Neural cell (in vitro differentiated cells): ENCODE data around the gene HPCA. TPM values are rescaled to one million over a fixed set of nuclear protein-coding genes. Genes with fewer than 3 reads are reported as not detected.

Source experiments
- H2AFZ ChIP-seq: fragments of 200-600, 300-800 bp; sonication (generic), shearing (Covaris generic); 2 replicates; pipeline ENCODE4 v1.6.0; 2014; ENCODE audit warnings: low read depth, mild to moderate bottlenecking, antibody characterized with exemption, low read length, moderate library complexity
- H3F3A ChIP-seq: fragments of 200-600 bp; shearing (Covaris generic); 2 replicates; pipeline ENCODE4 v1.6.1; 2016; ENCODE audit warnings: mild to moderate bottlenecking, moderate library complexity, mixed read lengths, antibody characterized with exemption, low read length; ENCODE audit not compliant: insufficient read depth, poor library complexity, severe bottlenecking
- H3K27ac ChIP-seq: fragments of 200-600, 300-800 bp; sonication (generic), shearing (Covaris generic); 2 replicates; pipeline ENCODE4 v1.5.1; 2014; ENCODE audit warnings: mild to moderate bottlenecking, low read length, moderate library complexity
- H3K27me3 ChIP-seq: fragments of 300-800, 200-600 bp; sonication (generic), shearing (Covaris generic); 2 replicates; pipeline ENCODE4 v1.6.0; 2014; ENCODE audit warnings: mild to moderate bottlenecking, low read depth, low read length, moderate library complexity; ENCODE audit not compliant: insufficient read depth
- H3K36me3 ChIP-seq: fragments of 300-800, 200-600 bp; sonication (generic), shearing (Covaris generic); 2 replicates; pipeline ENCODE4 v1.5.1; 2014; ENCODE audit warnings: mild to moderate bottlenecking, antibody characterized with exemption, low read length, moderate library complexity; ENCODE audit not compliant: insufficient read depth
- H3K4me2 ChIP-seq: fragments of 300-800, 200-600 bp; sonication (generic), shearing (Covaris generic); 2 replicates; pipeline ENCODE4 v1.6.0; 2014; ENCODE audit warnings: mild to moderate bottlenecking, low read length
- H3K4me3 ChIP-seq: fragments of 300-800, 200-600 bp; sonication (generic), shearing (Covaris generic); 2 replicates; pipeline ENCODE4 v1.5.1; 2014; ENCODE audit warnings: mild to moderate bottlenecking, low read length, moderate library complexity
- H3K79me2 ChIP-seq: fragments of 200-600 bp; shearing (Covaris generic); replicated peaks from 2 replicates; pipeline ENCODE4 v1.6.0; 2014; ENCODE audit warnings: mild to moderate bottlenecking, low read length, moderate library complexity; ENCODE audit not compliant: insufficient read depth
- H3K9ac ChIP-seq: fragments of 300-800, 200-600 bp; sonication (generic), shearing (Covaris generic); 2 replicates; pipeline ENCODE4 v1.6.1; 2016; ENCODE audit warnings: mild to moderate bottlenecking, low read length, mixed read lengths
- H3K9me2 ChIP-seq: fragments of 200-600 bp; shearing (Covaris generic); 2 replicates; pipeline ENCODE4 v1.6.1; 2016; ENCODE audit warnings: mild to moderate bottlenecking, low read length, mixed read lengths; ENCODE audit not compliant: insufficient read depth
- H3K9me3 ChIP-seq: fragments of 200-600, 300-800 bp; sonication (generic), shearing (Covaris generic); 2 replicates; pipeline ENCODE4 v1.6.1; 2016; ENCODE audit warnings: mild to moderate bottlenecking, mixed run types, low read length, moderate library complexity, mixed read lengths
- H4K20me1 ChIP-seq: fragments of 200-600 bp; shearing (Covaris generic); 2 replicates; pipeline ENCODE4 v1.6.1; 2016; ENCODE audit warnings: mild to moderate bottlenecking, mixed run types; ENCODE audit not compliant: insufficient read depth
- EP300 ChIP-seq: fragments of 450-650 bp; conservative IDR thresholded peaks from 2 replicates; pipeline ENCODE4 v1.6.1; 2014; ENCODE audit warnings: antibody characterized with exemption, mild to moderate bottlenecking, moderate library complexity; ENCODE audit not compliant: poor library complexity, severe bottlenecking
- EZH2 ChIP-seq: fragments of 200-600, 300-800 bp; shearing (Covaris generic), sonication (generic); IDR thresholded peaks from 2 replicates; pipeline ENCODE4 v1.6.1; 2014; ENCODE audit warnings: antibody characterized with exemption, low read length, borderline replicate concordance, mild to moderate bottlenecking; ENCODE audit not compliant: insufficient read depth, poor library complexity, severe bottlenecking
- MXI1 ChIP-seq: fragments of 450-650 bp; conservative IDR thresholded peaks from 2 replicates; pipeline ENCODE4 v1.6.1; 2014; ENCODE audit warnings: antibody characterized with exemption, mild to moderate bottlenecking; ENCODE audit not compliant: poor library complexity, severe bottlenecking
- POLR2AphosphoS5 ChIP-seq: IDR thresholded peaks from 2 replicates; pipeline ENCODE4 v1.6.1; 2012
- RAD21 ChIP-seq: fragments of 450-650 bp; conservative IDR thresholded peaks from 2 replicates; pipeline ENCODE4 v1.6.1; 2014; ENCODE audit warnings: antibody characterized with exemption, mild to moderate bottlenecking, moderate library complexity
- SMC3 ChIP-seq: fragments of 450-650 bp; conservative IDR thresholded peaks from 2 replicates; pipeline ENCODE4 v1.6.1; 2014; ENCODE audit warnings: antibody characterized with exemption, mild to moderate bottlenecking, moderate library complexity; ENCODE audit not compliant: poor library complexity
- TAF1 ChIP-seq: IDR thresholded peaks from 2 replicates; pipeline ENCODE4 v1.6.1; 2012; ENCODE audit warnings: low read depth
- polyA plus RNA-seq: library from polyadenylated mRNA; depleted of rRNA; stranded (reverse); fragments of >200 nt; gene quantifications from 2 replicates; pipeline ENCODE4 v1.2.3, GENCODE V29; 2014
- TF ChIP-seq, protein P1 (sequence below): fragments of 450-650 bp; IDR thresholded peaks from 2 replicates; pipeline ENCODE4 v1.5.1; 2014; ENCODE audit warnings: antibody characterized with exemption, mild to moderate bottlenecking, moderate library complexity; ENCODE audit not compliant: poor library complexity, severe bottlenecking
- TF ChIP-seq, protein P2 (sequence below): IDR thresholded peaks from 2 replicates; pipeline ENCODE4 v1.6.1; 2012; ENCODE audit warnings: borderline replicate concordance

The HPCA gene
- polyA plus RNA-seq, 1 donor from 2014 or later, result 1.9 TPM

DNA sequence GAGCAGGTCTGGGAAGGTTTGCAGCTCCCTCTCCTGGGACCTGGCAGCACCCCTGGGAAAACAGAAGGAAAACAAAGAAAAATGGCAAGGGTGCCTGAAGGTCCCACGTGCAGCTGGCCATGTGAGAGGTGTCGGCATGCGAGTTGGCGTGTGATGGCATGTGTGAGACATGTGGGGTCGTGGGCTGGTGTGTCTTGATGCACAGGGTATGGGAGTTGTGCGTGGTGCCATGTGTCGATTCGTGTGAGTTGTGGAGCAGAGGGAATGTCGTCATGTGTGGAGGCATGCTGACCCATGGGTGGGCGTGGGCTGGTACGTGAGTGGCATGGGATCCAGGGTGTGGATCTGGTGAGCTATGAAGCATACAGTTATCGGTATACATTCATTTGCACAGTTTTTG lies 1.3 kb downstream of the HPCA start:
- H3K36me3 ChIP-seq, result no peaks in the 10 kb centered on the region
- H3K9me2 ChIP-seq, result no peaks in the 10 kb centered on the region
- H2AFZ ChIP-seq, result no peak overlapping the region
- H3F3A ChIP-seq, result no peaks in the 10 kb centered on the region
- peaks cover 34% of the 10 kb centered on the region for H3K27me3 ChIP-seq
- no peak overlapping the region for H3K4me2 ChIP-seq
- H3K9me3 ChIP-seq, result no peaks in the 10 kb centered on the region
- H4K20me1 ChIP-seq, result no peaks in the 10 kb centered on the region
- no peak overlapping the region for H3K9ac ChIP-seq
- TF ChIP-seq RAD21, result no peak
- TF ChIP-seq TAF1, result no peak
- no peak for TF ChIP-seq EZH2
- no peak for TF ChIP-seq EP300
- no peak for TF ChIP-seq MXI1
- TF ChIP-seq, protein P1, sequence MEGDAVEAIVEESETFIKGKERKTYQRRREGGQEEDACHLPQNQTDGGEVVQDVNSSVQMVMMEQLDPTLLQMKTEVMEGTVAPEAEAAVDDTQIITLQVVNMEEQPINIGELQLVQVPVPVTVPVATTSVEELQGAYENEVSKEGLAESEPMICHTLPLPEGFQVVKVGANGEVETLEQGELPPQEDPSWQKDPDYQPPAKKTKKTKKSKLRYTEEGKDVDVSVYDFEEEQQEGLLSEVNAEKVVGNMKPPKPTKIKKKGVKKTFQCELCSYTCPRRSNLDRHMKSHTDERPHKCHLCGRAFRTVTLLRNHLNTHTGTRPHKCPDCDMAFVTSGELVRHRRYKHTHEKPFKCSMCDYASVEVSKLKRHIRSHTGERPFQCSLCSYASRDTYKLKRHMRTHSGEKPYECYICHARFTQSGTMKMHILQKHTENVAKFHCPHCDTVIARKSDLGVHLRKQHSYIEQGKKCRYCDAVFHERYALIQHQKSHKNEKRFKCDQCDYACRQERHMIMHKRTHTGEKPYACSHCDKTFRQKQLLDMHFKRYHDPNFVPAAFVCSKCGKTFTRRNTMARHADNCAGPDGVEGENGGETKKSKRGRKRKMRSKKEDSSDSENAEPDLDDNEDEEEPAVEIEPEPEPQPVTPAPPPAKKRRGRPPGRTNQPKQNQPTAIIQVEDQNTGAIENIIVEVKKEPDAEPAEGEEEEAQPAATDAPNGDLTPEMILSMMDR, result no peak
- no peak for TF ChIP-seq POLR2AphosphoS5
- no peak for TF ChIP-seq SMC3
- TF ChIP-seq, protein P2, sequence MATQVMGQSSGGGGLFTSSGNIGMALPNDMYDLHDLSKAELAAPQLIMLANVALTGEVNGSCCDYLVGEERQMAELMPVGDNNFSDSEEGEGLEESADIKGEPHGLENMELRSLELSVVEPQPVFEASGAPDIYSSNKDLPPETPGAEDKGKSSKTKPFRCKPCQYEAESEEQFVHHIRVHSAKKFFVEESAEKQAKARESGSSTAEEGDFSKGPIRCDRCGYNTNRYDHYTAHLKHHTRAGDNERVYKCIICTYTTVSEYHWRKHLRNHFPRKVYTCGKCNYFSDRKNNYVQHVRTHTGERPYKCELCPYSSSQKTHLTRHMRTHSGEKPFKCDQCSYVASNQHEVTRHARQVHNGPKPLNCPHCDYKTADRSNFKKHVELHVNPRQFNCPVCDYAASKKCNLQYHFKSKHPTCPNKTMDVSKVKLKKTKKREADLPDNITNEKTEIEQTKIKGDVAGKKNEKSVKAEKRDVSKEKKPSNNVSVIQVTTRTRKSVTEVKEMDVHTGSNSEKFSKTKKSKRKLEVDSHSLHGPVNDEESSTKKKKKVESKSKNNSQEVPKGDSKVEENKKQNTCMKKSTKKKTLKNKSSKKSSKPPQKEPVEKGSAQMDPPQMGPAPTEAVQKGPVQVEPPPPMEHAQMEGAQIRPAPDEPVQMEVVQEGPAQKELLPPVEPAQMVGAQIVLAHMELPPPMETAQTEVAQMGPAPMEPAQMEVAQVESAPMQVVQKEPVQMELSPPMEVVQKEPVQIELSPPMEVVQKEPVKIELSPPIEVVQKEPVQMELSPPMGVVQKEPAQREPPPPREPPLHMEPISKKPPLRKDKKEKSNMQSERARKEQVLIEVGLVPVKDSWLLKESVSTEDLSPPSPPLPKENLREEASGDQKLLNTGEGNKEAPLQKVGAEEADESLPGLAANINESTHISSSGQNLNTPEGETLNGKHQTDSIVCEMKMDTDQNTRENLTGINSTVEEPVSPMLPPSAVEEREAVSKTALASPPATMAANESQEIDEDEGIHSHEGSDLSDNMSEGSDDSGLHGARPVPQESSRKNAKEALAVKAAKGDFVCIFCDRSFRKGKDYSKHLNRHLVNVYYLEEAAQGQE, result no peak
- no peaks in the 10 kb centered on the region for H3K79me2 ChIP-seq
- no peak overlapping the region for H3K4me3 ChIP-seq
- H3K27ac ChIP-seq, result no peak overlapping the region

DNA sequence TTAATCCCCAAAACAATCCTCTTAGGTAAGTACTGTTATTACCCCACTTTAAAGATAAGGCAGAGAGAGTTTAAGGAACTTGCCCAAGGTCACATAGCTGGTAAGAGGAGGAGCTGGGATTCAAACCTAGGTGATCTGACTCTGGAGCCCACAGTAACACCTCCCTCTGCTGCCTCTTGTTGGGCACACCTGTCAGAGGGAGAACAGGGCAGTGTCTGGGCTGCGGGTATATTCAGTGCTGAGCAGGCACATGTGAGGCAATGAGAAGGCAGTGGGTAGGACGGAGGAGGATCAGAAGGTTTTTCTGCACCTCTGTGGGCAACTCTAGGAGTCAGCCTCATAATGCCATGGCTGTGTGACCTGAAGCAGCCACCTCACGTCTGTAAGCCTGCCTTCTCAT lies 1.8 kb downstream of the HPCA start:
- TF ChIP-seq, protein P1, result no peak
- TF ChIP-seq EZH2, result no peak
- TF ChIP-seq, protein P2, result no peak
- H3K27me3 ChIP-seq, result peaks cover 38% of the 10 kb centered on the region

More for the DNA sequence above, 1.8 kb downstream of the HPCA start:
- Histone ChIP-seq H2AFZ (no peak overlapping the region), H3K4me2 (no peak overlapping the region), H3K9me3 (no peaks in the 10 kb centered on the region), H3F3A (no peaks in the 10 kb centered on the region), H3K36me3 (no peaks in the 10 kb centered on the region), H4K20me1 (no peaks in the 10 kb centered on the region), H3K4me3 (no peak overlapping the region), H3K9me2 (no peaks in the 10 kb centered on the region), H3K79me2 (no peaks in the 10 kb centered on the region), H3K27ac (no peak overlapping the region), H3K9ac (no peak overlapping the region)
